ENCODE data around the gene BTK.
A peak's percentile ranks its signal among the peaks of the same experiment; 100 is the strongest.

BTK gene

DNA sequence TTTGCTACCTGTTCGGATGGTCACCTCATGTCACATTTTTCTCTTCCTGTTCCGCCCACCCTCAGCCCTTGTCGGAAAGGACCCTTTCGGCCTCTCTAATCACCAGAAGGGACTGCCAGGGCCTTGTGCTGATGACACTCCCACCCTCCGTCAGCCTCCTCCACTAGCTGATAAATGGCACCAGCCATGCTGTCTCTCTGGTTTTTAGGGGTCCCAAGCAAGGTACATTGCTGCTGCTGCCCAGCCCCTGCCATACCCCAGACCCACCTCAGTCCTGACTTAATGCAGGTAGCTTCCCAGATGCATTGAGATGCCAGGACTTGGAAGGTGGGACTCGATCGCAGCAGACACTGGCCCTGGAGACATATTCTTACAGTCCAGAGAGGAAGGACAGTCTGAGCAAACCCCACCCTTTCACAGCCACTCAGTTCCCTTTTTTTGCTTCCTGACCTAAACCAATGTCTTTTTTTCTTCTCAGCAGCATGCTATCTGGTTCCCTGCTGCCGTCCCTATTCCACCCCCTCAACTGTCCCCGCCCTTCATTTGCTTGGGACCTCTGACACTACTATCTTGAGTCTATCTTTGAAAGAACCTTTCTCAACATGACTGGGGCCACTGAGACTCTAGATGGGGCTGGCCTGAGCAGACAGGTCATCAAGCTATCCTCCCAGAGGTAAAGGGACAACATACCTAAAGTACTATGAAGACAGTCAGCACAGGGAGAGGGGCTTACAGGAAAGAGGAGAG, at the start of gene BTK:
Gene BTK (minus strand): TSS at position 397 of the 747 bp plus-strand sequence. CDS start 10,907 bp downstream, outside the sequence.
- DNase-seq = no peak

DNA sequence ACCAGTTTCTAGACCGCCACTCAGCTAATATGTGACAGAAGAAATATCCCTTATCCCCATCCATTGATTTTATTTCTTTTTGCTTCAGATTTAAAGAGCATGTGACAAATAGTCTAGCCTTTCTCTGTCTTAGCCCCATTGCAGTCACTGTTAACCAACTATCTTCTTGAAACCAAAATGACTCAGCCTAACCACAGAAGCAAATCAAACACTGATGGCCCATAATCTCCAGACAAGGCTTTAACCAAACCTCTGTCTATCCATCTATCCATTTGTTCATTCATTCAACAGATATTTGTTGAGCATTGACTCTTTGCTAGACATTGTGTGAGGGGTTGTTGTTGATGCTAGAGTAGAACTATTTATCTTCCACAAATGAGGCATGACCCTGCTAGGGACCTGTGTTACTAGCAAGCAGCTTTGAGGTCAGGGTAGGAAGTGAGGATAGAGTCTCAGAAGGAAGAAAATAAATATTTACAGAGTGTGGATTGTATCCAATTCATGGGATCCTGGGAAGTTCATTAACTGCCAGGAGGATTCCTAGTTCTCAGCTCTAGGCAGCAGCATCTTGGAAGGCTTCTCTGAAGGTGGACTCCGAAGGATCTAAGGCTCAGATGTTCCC, 44.6 kb upstream of the BTK start:
- no peak for DNase-seq

DNA sequence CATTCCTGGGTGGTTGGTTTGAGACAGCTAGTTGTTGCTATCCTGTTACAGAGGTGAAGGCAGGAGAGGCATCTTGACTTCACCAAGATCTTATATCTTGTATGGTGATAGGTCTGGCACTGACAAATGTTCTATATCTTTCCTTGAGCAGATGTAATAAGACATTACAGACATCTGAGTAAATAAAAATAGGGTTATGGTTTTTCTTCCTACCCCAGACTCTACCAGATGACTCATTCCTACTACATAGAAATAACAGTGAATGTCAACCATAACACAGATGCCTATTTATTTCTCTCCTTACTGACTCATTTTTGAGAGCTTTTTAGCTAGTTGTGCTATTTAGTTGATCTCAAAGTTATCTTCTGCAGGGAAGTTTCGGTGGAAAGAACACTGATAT, 43.9 kb upstream of the BTK start:
- no peak for DNase-seq

DNA sequence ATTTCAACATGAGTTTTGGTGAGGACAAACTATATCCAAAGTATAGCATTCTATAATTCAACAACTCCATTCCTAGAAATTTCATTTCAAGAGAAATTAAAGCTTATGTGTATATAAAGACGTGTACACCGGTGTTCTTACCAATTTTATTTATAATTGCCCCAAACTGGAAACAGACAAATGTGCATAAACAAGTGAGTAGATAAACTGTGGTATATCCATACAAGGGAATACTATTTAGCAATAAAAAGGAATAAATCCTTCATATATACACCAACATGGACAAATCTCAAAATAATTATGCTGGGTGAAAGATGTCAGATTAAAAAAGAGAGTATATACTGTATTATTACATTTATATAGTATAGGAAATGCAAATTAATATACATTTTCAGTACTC, 42.0 kb upstream of the BTK start:
- no peak for DNase-seq

- DNase-seq = no peak
Measured at GRCh38 chrX:101419489-101419888, 33.5 kb upstream of the BTK start.

GRCh38 chrX:101417981-101418841, 32.2 kb upstream of the BTK start:
- peak; percentile 4 for DNase-seq

GRCh38 chrX:101417190-101417589, 31.2 kb upstream of the BTK start:
- DNase-seq = no peak

GRCh38 chrX:101416691-101417090, 30.7 kb upstream of the BTK start:
- no peak for DNase-seq

GRCh38 chrX:101415180-101416145, 29.5 kb upstream of the BTK start:
- DNase-seq = no peak

DNA sequence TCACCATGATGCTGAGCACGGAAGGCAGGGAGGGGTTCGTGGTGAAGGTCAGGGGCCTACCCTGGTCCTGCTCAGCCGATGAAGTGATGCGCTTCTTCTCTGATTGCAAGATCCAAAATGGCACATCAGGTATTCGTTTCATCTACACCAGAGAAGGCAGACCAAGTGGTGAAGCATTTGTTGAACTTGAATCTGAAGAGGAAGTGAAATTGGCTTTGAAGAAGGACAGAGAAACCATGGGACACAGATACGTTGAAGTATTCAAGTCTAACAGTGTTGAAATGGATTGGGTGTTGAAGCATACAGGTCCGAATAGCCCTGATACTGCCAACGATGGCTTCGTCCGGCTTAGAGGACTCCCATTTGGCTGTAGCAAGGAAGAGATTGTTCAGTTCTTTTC, 26.0 kb upstream of the BTK start:
- DNase-seq = no peak

DNA sequence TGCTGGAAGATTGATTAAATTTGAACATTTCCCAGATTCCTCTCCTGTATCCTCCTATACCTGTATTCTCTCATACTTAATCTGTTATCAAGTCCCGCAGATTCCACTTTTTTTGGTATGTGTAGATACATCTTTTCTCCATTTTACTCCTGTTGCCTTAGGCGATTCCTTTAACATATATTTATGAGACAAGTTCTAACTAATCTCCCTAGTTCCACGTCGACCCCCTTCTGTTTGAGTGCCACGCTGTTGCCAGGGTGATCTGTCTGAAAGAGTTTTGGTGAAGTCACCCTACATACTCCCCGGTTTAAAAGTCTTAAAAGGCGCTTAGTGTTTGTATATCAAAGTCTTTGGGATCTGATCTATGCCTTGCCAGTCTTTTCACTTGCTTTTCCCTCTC, 24.5 kb upstream of the BTK start:
- DNase-seq = no peak

- no peak for DNase-seq
Measured at GRCh38 chrX:101409043-101409442, 23.1 kb upstream of the BTK start.

DNA sequence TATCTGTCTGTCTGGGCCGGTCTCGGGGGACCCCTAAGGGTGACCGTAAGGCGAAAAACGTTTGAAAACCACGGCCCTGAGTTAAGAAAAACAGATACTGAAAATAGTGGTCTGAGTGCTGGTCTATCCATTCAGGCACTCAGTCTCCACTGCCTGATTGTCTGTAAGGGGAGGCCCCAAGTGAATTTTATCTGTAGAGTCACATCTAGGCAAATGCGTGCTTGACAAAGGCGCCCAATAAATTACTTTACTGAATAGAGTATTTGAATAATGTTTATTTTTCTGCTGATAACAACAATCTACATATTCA, 22.5 kb upstream of the BTK start:
- no peak for DNase-seq

GRCh38 chrX:101407748-101408531, 21.9 kb upstream of the BTK start, which contains the start of the genes GLA and HNRNPH2:
Gene GLA (minus strand): TSS chrX:101407925. CDS start chrX:101407903, 22 bp downstream.
Gene HNRNPH2 (plus strand): TSS chrX:101408222. CDS start chrX:101411989, 3,767 bp downstream.
- no peak for DNase-seq

GRCh38 chrX:101407167-101407747, 21.3 kb upstream of the BTK start:
- DNase-seq = no peak

DNA sequence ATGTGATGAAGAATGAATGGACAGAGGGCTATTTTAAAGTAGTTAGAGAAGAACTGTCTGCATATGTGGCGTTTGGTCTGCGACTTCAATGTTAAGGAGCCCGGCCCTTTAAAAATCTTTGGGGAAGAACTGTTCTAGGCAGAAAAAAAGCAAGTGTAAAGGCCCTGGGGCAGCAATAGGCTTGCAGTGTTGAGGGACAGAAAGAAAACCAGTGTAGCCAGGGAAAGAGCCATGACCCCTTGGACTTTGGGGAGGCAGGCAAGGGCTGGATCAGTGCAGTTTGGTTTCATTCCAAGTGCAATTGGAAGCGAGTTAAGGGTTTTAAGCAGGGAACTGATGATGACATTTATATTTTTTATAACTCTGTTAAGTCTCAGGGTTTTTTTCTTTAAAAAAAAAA, 13.8 kb upstream of the BTK start:
- no peak for DNase-seq

GRCh38 chrX:101398694-101399093, 12.7 kb upstream of the BTK start:
- no peak for DNase-seq

GRCh38 chrX:101397779-101398178, 11.8 kb upstream of the BTK start:
- no peak for DNase-seq

GRCh38 chrX:101395789-101396188, 9.8 kb upstream of the BTK start:
- DNase-seq = no peak

DNA sequence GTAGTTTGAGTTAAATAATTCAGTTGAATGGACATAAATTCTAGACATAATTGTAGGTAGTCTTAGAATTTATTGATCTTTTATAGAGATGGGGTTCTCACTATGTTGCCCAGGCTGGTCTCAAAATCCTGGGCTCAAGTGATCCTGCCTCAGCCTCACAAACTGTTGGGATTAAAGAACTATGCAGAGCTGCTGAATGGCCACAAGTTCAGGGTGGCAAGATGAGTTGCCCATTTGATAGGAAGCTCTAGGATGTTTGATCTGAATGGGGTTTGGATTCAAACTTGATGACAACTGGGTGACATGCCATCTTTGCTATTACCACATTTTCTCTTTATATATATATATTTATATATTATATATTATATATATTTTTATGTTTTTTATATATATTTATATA, 8.4 kb upstream of the BTK start:
- DNase-seq = no peak
